Measurements from ENCODE around the gene LRP1-AS.

The LRP1-AS gene

GRCh38 chr12:57138526-57139272, 8.7 kb downstream of the LRP1-AS start:
- Histone ChIP-seq H3K27ac (ENCODE audit: low read length) (no peak overlapping the region), H3K9me2 (replicated peaks; ENCODE audit: insufficient read depth, low read length) (no peaks in the 10 kb centered on the region), H4K20me1 (ENCODE audit: insufficient read depth, low read length) (no peaks in the 10 kb centered on the region), H3K9ac (ENCODE audit: low read length) (no peak overlapping the region), H3K4me2 (ENCODE audit: low read depth, low read length) (no peak overlapping the region), H3K36me3 (replicated peaks; ENCODE audit: insufficient read depth, low read length) (no peaks in the 10 kb centered on the region), H3K9me3 (replicated peaks; ENCODE audit: insufficient read depth, low read length) (no peaks in the 10 kb centered on the region), H3F3A (ENCODE audit: insufficient read depth, low read length) (no peaks in the 10 kb centered on the region), H3K79me2 (ENCODE audit: low read length) (no peaks in the 10 kb centered on the region), H2AFZ (ENCODE audit: low read length) (no peak overlapping the region), H3K4me1 (ENCODE audit: low read length) (no peaks in the 10 kb centered on the region), H3K27me3 (replicated peaks; ENCODE audit: insufficient read depth, low read length) (no peaks in the 10 kb centered on the region), H3K4me3 (ENCODE audit: low read length) (no peak overlapping the region)
- no peak for TF ChIP-seq EZH2 (optimal IDR thresholded peaks at IDR 0.05; ENCODE audit: low read depth, low read length)
- TF ChIP-seq EZH2phosphoT487 (IDR thresholded peaks at IDR 0.05; ENCODE audit: low read length), result no peak
- TF ChIP-seq CTCF (IDR thresholded peaks at IDR 0.05; ENCODE audit: low read length), result no peak
- no peak for DNase-seq

- peaks cover 22% of the 10 kb centered on the region for H3K27me3 ChIP-seq (replicated peaks; ENCODE audit: insufficient read depth, low read length)
- H3K4me3 ChIP-seq (ENCODE audit: low read length), result no peak overlapping the region
- DNase-seq, result no peak
- H4K20me1 ChIP-seq (ENCODE audit: insufficient read depth, low read length), result no peaks in the 10 kb centered on the region
- H3K27ac ChIP-seq (ENCODE audit: low read length), result no peak overlapping the region
- no peak overlapping the region for H2AFZ ChIP-seq (ENCODE audit: low read length)
- 0 out of 2 replicates have a peak, but pooled peaks cover 3% of the 10 kb centered on the region for H3K4me1 ChIP-seq (ENCODE audit: low read length)
- no peaks in the 10 kb centered on the region for H3F3A ChIP-seq (ENCODE audit: insufficient read depth, low read length)
- H3K9me2 ChIP-seq (replicated peaks; ENCODE audit: insufficient read depth, low read length), result no peaks in the 10 kb centered on the region
- H3K9ac ChIP-seq (ENCODE audit: low read length), result no peak overlapping the region
- no peak overlapping the region for H3K4me2 ChIP-seq (ENCODE audit: low read depth, low read length)
- no peaks in the 10 kb centered on the region for H3K36me3 ChIP-seq (replicated peaks; ENCODE audit: insufficient read depth, low read length)
- no peaks in the 10 kb centered on the region for H3K79me2 ChIP-seq (ENCODE audit: low read length)
- TF ChIP-seq EZH2phosphoT487 (IDR thresholded peaks at IDR 0.05; ENCODE audit: low read length), result no peak
- no peak for TF ChIP-seq EZH2 (optimal IDR thresholded peaks at IDR 0.05; ENCODE audit: low read depth, low read length)
- TF ChIP-seq CTCF (IDR thresholded peaks at IDR 0.05; ENCODE audit: low read length), result no peak
- H3K9me3 ChIP-seq (replicated peaks; ENCODE audit: insufficient read depth, low read length), result no peaks in the 10 kb centered on the region
Observed at GRCh38 chr12:57135527-57136326, 11.7 kb downstream of the LRP1-AS start.

- Histone ChIP-seq H3K9ac (ENCODE audit: low read length) (no peak overlapping the region), H3K9me2 (replicated peaks; ENCODE audit: insufficient read depth, low read length) (no peaks in the 10 kb centered on the region), H3K27ac (ENCODE audit: low read length) (no peak overlapping the region), H3K36me3 (replicated peaks; ENCODE audit: insufficient read depth, low read length) (no peaks in the 10 kb centered on the region), H2AFZ (ENCODE audit: low read length) (no peak overlapping the region), H3K4me1 (ENCODE audit: low read length) (0 out of 2 replicates have a peak, but pooled peaks cover 3% of the 10 kb centered on the region), H4K20me1 (ENCODE audit: insufficient read depth, low read length) (no peaks in the 10 kb centered on the region), H3K4me3 (ENCODE audit: low read length) (no peak overlapping the region), H3K79me2 (ENCODE audit: low read length) (no peaks in the 10 kb centered on the region), H3K4me2 (ENCODE audit: low read depth, low read length) (no peak overlapping the region), H3K9me3 (replicated peaks; ENCODE audit: insufficient read depth, low read length) (no peaks in the 10 kb centered on the region), H3F3A (ENCODE audit: insufficient read depth, low read length) (no peaks in the 10 kb centered on the region), H3K27me3 (replicated peaks; ENCODE audit: insufficient read depth, low read length) (peaks cover 29% of the 10 kb centered on the region)
- DNase-seq, result no peak
- TF ChIP-seq CTCF (IDR thresholded peaks at IDR 0.05; ENCODE audit: low read length), result no peak
Observed at GRCh38 chr12:57134949-57135348, 12.5 kb downstream of the LRP1-AS start.

Data from MM.1S (cell line).